GM18907 (cell line): Measurements from ENCODE around the gene SMIM38.

Experiments
- ATAC-seq: cut with Tn5 transposase; IDR thresholded peaks from one replicate; pipeline ENCODE4 v1.9.1; 2021; ENCODE audit warnings: mild to moderate bottlenecking, moderate library complexity; ENCODE audit not compliant: unreplicated experiment

Gene SMIM38

DNA sequence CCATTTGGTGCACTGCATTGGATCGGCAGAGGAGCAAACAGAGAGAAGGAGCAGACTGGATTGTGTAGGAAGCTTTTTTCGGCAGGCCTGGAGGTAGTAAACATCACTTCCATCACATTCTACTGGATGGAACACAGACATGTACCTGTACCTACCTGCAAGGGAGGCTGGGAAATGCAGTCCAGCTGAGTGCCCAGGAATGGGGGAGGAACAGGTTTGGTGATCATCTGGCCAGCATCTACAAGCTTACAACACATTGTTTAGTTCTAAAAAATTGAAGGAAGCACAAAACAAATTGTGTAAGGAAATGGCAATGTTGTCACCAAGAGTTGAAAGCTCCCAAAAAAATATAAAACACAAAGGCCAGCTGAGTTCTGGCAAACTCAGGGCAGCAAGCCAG is 19.1 kb downstream of the SMIM38 start:
- ATAC-seq: no peak

- no peak for ATAC-seq
These were observed 23.2 kb downstream of the SMIM38 start for GRCh38 chr11:69178819-69179482.

DNA sequence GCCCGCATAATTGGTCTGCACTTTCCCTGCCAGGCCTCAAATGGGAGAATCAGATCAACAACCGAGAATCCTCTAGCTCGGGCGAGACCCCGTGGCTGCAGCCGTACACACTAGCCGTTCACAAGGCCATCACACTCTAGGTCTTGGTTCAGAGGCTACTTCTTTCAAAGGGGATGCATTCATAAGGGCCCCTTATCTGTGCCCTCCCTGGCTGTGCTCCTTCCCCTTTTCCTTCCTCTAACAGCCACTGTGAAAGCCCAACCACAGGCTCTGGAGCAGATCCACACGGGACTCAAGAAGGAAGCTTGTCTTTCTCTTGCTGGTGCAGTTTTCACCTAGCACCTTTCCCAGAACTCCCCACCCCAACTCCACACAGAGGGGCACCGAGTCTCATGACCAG is 24.5 kb downstream of the SMIM38 start:
- no peak for ATAC-seq

GRCh38 chr11:69180726-69181125 is 25.0 kb downstream of the SMIM38 start:
- no peak for ATAC-seq

DNA sequence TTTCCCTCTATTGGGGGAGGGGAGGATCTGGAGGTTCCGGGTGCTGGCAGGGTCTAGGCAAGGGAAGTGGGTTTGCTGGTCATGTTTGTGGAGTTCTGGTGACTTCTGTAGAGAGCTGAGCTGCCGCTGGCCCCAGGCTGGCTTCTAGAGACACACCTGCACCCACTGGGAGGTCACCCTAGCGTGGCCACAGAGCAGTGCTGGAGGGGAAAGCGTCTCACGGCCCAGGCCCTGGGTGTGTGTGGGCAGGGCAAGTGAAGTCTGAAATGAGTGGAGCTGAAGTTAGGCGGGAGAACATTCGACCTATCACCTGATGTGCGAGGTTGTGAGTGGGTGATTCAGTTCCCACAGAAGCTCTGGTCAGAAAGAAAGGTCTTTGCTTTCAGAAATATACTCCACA is 27.9 kb downstream of the SMIM38 start:
- no peak for ATAC-seq

DNA sequence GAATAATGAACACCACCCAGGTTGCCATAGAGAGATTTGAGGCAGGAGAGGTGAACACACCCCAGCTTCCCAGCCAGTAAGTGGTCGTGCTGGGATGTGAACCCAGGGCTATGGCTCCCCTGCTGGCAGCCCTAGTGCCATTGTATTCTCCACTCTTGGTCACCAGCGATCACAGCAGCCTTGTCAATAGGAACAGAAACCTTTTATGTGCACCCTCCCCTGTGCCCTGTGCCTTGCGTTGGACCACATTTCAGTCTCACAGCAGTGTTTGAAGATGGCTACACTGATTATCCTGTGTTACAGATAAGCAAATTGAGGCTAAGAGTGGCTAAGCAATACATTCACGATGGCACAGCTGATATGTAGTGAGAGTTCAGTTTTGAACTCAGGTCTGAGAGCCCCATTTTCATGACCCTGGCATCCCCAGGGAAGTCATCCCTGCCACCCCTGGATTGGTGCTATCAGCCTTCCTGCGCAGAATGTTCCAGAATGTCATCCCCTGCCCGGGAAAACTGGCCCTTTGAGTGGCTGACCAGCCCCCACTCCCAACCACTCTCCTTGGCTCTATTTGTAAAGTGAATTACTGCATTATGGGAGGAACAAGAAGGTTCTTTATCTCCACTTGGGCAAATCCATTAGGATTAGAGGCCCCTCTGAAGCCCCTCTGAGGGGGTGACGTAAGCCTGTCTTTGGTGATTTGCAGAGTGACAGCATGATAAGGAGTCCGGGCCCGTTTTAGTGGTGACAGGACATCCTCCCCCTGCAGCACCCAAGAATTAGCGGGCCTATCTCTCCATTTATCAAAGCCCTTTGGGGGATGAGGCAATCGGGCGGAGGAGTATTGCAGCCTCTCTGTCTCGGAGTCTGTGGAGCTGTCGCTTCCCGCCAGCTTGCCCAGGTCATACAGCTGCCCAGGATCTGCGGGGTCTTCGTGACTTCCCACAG is 30.9 kb downstream of the SMIM38 start:
- no peak for ATAC-seq

DNA sequence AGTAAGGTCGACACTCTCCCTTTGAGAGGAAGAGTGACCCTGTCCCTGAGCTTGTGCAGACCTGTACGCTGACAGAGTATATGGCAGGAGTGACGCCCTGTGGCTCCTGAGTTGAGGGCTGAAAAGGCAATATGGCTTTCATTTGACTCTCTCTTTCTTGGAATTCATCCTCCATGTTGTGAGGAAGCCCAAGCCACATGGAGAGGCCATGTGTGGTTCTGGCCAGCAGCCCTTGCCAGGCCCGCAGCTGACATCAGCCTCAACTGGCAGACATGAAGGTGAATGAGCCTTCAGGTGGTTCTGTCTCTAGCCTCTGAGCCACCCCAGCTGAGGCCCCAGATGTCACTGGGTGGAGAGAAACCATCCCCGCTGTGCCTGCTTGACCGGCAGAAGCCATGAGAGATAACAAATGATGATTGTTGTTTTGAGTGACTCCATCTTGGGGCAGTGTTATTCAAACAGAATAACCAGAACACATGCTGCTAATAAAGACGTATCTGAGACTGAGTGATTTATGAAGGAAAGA is 31.9 kb downstream of the SMIM38 start:
- ATAC-seq: no peak

- ATAC-seq: no peak
These were observed 33.3 kb downstream of the SMIM38 start for GRCh38 chr11:69189059-69189458.

GRCh38 chr11:69190796-69191536 is 35.2 kb downstream of the SMIM38 start:
- ATAC-seq: no peak

DNA sequence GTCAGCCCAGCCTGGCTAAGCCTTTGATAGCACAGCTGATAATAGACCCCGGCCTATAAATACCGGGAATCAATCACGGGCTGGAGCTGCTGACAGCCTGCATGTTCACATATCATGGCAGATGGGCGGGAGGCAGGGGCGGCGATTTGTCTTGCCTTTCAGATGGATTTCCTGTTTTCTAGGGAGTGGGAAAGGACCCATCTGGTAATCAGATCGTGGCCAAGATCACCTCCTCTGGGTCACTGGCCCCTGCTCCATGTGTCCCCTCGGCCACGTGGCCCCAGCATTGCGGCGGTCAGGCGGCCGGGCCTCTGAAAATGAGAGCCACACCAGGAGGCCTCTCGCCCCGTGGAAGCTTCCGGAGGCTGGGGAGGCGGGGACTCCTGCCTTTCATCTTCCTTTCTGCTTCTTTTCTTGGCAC is 36.6 kb downstream of the SMIM38 start:
- no peak for ATAC-seq

GRCh38 chr11:69193151-69193550 is 37.4 kb downstream of the SMIM38 start:
- no peak for ATAC-seq

DNA sequence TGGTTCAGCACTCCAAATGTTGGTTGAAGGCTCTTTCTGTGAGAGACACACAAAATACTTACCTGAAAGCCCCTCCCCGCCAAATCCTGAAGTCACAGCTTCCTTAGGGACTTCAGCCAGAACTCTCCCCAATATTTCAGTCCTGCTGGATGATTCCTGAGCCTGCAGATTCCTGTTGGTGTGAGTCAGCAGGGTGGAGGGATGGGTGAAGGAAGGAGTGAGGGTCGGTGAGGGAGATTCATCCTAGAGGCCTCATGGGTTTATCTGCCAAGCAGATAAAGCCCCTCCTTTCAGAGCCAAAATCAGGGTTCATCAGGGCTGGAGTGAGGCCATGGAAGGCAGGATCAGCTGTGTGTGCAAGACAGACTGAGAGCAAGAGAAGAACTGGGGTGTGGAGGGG is 37.9 kb downstream of the SMIM38 start:
- no peak for ATAC-seq

GRCh38 chr11:69194396-69194795 is 38.7 kb downstream of the SMIM38 start:
- ATAC-seq: no peak

DNA sequence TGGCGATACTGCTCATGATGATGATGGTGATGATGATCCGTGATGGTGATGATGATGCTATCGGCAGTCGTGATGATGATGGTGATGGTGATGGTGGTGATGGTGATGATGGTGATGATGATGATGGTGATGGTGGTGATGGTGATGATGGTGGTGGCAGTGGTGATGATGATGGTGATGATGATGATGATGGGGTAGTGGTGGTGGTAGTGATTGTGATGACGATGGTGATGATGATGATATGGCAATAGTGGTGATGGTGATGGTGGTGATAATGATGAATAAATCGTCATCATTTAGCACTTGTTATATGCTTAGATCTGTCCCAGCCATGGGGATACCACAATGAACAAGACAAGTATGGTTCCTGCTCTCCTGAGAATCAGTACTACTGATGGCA is 39.2 kb downstream of the SMIM38 start:
- no peak for ATAC-seq

DNA sequence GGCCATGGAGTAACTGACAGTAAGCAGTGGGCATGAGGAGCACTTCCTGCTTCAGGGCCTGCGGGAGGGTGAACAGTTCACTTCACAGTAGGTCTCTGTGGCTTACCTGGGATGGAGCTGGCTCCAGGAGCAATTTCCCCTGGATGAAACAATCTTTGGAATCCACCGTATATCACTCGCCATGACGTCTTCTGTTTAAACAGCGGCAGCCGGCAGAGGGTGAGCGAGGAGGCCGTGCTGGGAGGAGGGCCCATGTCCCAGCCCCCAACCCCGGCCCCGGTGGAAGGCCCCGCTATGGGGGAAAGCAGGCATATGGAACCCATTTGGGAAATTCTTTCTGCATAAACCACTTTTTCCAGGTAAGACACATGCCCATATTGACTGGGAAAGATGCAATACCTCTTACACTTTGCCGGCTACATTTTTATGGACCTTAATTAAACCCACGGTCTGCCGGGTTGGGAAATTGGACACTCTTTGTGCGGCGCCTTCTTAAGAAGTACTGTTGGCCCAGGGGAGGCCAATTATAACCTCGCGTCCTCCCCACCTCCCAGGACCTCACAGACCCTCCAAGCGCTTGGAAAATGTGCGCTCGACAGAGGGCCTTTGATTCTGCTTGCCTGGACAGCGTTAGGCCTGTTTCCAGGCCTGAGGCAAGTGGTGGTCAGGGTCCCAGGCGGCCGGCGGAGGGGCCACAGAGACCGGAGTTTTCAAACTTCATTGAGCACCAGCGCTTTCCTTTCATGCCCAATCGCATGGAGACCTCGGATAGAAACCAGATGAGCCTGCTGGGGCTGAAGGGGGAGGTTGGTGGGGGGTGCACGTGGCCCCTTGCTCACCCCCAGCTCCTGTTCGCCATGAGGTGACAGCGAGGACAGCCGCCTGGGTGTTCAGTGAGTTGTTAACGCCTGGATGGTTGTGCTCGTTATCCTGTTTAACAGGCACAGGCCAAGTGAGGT is 40.4 kb downstream of the SMIM38 start:
- ATAC-seq: no peak

DNA sequence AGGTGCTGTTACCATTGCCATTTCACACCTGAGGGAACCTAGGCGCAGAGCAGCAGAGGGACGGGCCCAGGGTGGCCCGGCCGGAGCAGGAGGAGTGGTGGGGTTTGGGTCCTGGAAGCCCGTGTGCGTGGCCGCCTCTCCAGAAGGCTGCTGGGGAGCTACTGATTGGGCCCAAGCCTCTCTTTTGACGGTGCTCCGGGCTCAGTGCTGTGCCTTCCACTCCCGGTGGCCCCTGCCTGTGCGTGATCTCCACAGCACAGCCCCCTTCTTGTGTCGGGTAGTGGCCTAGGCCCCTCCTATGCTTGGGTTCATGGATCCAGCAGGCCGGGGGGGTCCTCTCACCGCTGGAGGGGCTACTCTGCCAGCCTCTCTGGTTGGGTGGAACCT is 41.0 kb downstream of the SMIM38 start:
- ATAC-seq: no peak

GRCh38 chr11:69198891-69199582 is 43.3 kb downstream of the SMIM38 start:
- no peak for ATAC-seq

GRCh38 chr11:69199583-69200315 is 44.0 kb downstream of the SMIM38 start:
- ATAC-seq: no peak
